Vagina (tissue), 2 donors: ENCODE measurements around the gene ZNF669. TPM values are rescaled to one million over a fixed set of nuclear protein-coding genes. Genes with fewer than 3 reads are reported as not detected.

Experiments
- DNase-seq, 2 donors: peaks; one replicate each; pipeline ENCODE4 v3.0.0-alpha.2; 2017; ENCODE audit errors: extremely low spot score in 2 of 2
- H3K27ac ChIP-seq: fragments of 200-600 bp; sonication (generic); one replicate; pipeline ENCODE4 v1.5.1; 2019
- H3K27me3 ChIP-seq: fragments of 200-600 bp; sonication (generic); one replicate; pipeline ENCODE4 v1.5.1; 2019
- H3K36me3 ChIP-seq, 2 donors: fragments of 200-600 bp; sonication (generic); one replicate each; pipeline ENCODE4 v1.5.1; 2017 to 2019
- H3K4me1 ChIP-seq: fragments of 200-600 bp; sonication (generic); one replicate; pipeline ENCODE4 v1.5.1; 2019
- H3K4me3 ChIP-seq, 2 donors: fragments of 200-600 bp; sonication (generic); 1 replicate in 1 of 2; 2 replicates in 1 of 2; pipeline ENCODE4 v1.5.1; 2016 to 2019
- H3K9me3 ChIP-seq: fragments of 200-600 bp; sonication (generic); one replicate; pipeline ENCODE4 v1.5.1; 2019
- POLR2A ChIP-seq, 2 donors: fragments of 450-650 bp; IDR thresholded peaks; one replicate each; pipeline ENCODE4 v1.6.1; 2017; ENCODE audit warnings: antibody characterized with exemption in 2 of 2, mild to moderate bottlenecking in 2 of 2, moderate library complexity in 2 of 2
- POLR2AphosphoS5 ChIP-seq, 2 donors: sonication (generic); formaldehyde crosslinking; IDR thresholded peaks; one replicate each; pipeline ENCODE4 v1.9.0; 2017; ENCODE audit warnings: antibody characterized with exemption in 2 of 2, mild to moderate bottlenecking in 2 of 2, low read depth in 1 of 2; ENCODE audit not compliant: insufficient read depth in 1 of 2
- intact Hi-C: fragments of 100-400 bp; cut with DNase I; formaldehyde crosslinking; loops from one replicate; pipeline ENCODE4 v1.15.1; 2023
- total RNA-seq: library from RNA; depleted of rRNA; stranded (reverse); fragments of >200 nt; gene quantifications from one replicate; pipeline ENCODE4 v1.2.3, GENCODE V29; 2016
- TF ChIP-seq, protein P1 (sequence below), 3 experiments: fragments of 450-650 bp in 2 of 3; fragments of 200-600 bp in 1 of 3; sonication (generic) in 1 of 3; IDR thresholded peaks; one replicate each; pipeline ENCODE4 v1.5.1; 2017 to 2019; ENCODE audit warnings: antibody characterized with exemption in 3 of 3, mild to moderate bottlenecking in 2 of 3, moderate library complexity in 2 of 3

ZNF669 gene
- total RNA-seq, 1 donor from 2014 or later, result 5.4 TPM

DNA sequence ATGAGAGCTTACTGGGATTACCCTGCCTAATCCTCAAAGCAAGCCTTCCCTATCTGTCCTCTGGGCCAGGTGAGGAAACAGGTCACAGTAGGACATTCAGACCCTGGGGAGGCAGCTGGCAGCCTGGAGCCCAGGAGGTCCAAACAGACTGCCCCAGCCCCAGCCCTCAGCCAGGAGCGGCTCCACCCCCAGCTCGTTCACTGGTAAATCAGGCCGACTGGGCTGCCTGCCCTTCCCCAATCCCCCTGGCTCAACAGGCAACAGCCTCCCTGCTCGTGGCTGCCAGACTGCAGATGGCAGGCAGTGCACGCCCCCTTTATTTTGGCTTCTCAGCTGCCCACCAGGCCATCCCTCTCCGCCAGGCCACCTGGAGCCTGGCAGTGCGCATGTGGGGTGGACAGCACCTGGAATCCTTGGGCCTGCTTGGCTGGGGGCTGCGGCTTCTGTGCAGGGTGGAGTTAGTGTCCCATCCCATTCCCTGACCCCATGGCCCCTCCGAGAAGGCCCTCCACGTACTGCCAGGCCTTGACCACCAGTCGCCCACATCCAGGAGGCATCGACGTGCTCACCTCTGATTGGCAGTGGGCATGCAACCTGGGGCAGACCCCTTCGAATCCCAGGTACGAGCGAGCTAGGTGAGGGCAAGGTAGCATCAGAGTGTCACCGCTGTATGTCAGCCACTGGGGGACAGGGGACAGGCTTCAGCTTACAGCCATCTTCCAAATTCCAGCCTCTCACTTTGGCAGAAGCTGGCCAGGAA lies 14.4 kb downstream of the ZNF669 start:
- Histone ChIP-seq H3K4me3 (no peak overlapping the region), H3K4me1 (no peaks in the 10 kb centered on the region), H3K36me3 (no peaks in the 10 kb centered on the region), H3K27ac (no peak overlapping the region), H3K27me3 (no peaks in the 10 kb centered on the region), H3K9me3 (no peaks in the 10 kb centered on the region)
- TF ChIP-seq POLR2AphosphoS5 (IDR thresholded peaks at IDR 0.05; ENCODE audit: insufficient read depth in 1 of 2, low read depth in 1 of 2), result no peak
- TF ChIP-seq, protein P1, sequence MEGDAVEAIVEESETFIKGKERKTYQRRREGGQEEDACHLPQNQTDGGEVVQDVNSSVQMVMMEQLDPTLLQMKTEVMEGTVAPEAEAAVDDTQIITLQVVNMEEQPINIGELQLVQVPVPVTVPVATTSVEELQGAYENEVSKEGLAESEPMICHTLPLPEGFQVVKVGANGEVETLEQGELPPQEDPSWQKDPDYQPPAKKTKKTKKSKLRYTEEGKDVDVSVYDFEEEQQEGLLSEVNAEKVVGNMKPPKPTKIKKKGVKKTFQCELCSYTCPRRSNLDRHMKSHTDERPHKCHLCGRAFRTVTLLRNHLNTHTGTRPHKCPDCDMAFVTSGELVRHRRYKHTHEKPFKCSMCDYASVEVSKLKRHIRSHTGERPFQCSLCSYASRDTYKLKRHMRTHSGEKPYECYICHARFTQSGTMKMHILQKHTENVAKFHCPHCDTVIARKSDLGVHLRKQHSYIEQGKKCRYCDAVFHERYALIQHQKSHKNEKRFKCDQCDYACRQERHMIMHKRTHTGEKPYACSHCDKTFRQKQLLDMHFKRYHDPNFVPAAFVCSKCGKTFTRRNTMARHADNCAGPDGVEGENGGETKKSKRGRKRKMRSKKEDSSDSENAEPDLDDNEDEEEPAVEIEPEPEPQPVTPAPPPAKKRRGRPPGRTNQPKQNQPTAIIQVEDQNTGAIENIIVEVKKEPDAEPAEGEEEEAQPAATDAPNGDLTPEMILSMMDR (IDR thresholded peaks at IDR 0.05), result no peak
- TF ChIP-seq POLR2A (IDR thresholded peaks at IDR 0.05), result no peak
- intact Hi-C loops, result no loop called here
- DNase-seq, result no peak

DNA sequence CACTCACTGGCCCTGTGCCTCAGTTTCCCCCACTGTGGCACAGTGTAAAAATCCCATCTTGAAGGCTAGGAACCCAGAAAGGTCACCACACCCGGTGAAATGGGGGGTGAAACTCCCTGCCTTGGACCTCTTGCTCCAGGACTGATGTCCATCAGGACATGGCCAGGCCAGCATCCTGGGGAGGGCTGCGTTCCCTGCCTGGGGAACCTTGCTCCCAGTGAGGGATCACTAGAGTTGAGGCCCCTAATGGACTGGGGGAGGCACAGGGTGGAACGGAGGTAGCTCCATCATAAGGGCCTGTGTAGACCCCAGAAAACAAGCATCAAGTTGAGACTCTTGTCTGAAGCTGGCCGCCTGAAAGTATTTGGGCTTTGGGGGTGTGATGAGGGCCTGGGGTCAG lies 15.2 kb downstream of the ZNF669 start:
- DNase-seq, result no peak
- intact Hi-C loops, result no loop called here
- no peak for TF ChIP-seq POLR2A (IDR thresholded peaks at IDR 0.05)
- TF ChIP-seq, protein P1 (IDR thresholded peaks at IDR 0.05), result no peak
- TF ChIP-seq POLR2AphosphoS5 (IDR thresholded peaks at IDR 0.05; ENCODE audit: insufficient read depth in 1 of 2, low read depth in 1 of 2), result no peak

GRCh38 chr1:247087256-247087655 lies 16.9 kb downstream of the ZNF669 start:
- no peak overlapping the region for H3K27ac ChIP-seq
- H3K36me3 ChIP-seq, result no peaks in the 10 kb centered on the region
- no peaks in the 10 kb centered on the region for H3K4me1 ChIP-seq
- intact Hi-C loops, result no loop called here
- no peak overlapping the region for H3K4me3 ChIP-seq
- no peaks in the 10 kb centered on the region for H3K27me3 ChIP-seq
- DNase-seq, result no peak
- H3K9me3 ChIP-seq, result no peaks in the 10 kb centered on the region
- TF ChIP-seq POLR2AphosphoS5 (IDR thresholded peaks at IDR 0.05; ENCODE audit: insufficient read depth in 1 of 2, low read depth in 1 of 2), result no peak
- no peak for TF ChIP-seq POLR2A (IDR thresholded peaks at IDR 0.05)
- TF ChIP-seq, protein P1 (IDR thresholded peaks at IDR 0.05), result no peak

More for the DNA sequence above, 15.2 kb downstream of the ZNF669 start:
- Histone ChIP-seq H3K9me3 (no peaks in the 10 kb centered on the region), H3K27me3 (no peaks in the 10 kb centered on the region), H3K27ac (no peak overlapping the region), H3K36me3 (no peaks in the 10 kb centered on the region), H3K4me3 (no peak overlapping the region), H3K4me1 (no peaks in the 10 kb centered on the region)

GRCh38 chr1:247085310-247085709 lies 18.8 kb downstream of the ZNF669 start:
- TF ChIP-seq POLR2AphosphoS5 (IDR thresholded peaks at IDR 0.05; ENCODE audit: insufficient read depth in 1 of 2, low read depth in 1 of 2) (no peak), POLR2A (IDR thresholded peaks at IDR 0.05) (no peak)
- TF ChIP-seq, protein P1 (IDR thresholded peaks at IDR 0.05), result no peak
- Histone ChIP-seq H3K4me1 (no peaks in the 10 kb centered on the region), H3K9me3 (no peaks in the 10 kb centered on the region), H3K36me3 (no peaks in the 10 kb centered on the region), H3K4me3 (no peak overlapping the region), H3K27ac (no peak overlapping the region), H3K27me3 (no peaks in the 10 kb centered on the region)
- no peak for DNase-seq
- intact Hi-C loops, result no loop called here

- H3K27ac ChIP-seq, result no peak overlapping the region
- H3K9me3 ChIP-seq, result no peaks in the 10 kb centered on the region
- H3K4me1 ChIP-seq, result no peaks in the 10 kb centered on the region
- no peak overlapping the region for H3K4me3 ChIP-seq
- no peak for DNase-seq
- H3K36me3 ChIP-seq, result no peaks in the 10 kb centered on the region
- no peaks in the 10 kb centered on the region for H3K27me3 ChIP-seq
- intact Hi-C loops, result no loop called here
- TF ChIP-seq POLR2AphosphoS5 (IDR thresholded peaks at IDR 0.05; ENCODE audit: insufficient read depth in 1 of 2, low read depth in 1 of 2) (no peak), POLR2A (IDR thresholded peaks at IDR 0.05) (no peak)
- TF ChIP-seq, protein P1 (IDR thresholded peaks at IDR 0.05), result no peak
Measured at GRCh38 chr1:247084771-247085170, 19.4 kb downstream of the ZNF669 start.
